ENCODE results near the gene SH3PXD2A.

- TF ChIP-seq POLR2A (IDR thresholded peaks at IDR 0.05; ENCODE audit: low read depth, low read length) = no peak
- TF ChIP-seq POU2F2 (IDR thresholded peaks at IDR 0.05; ENCODE audit: low read depth, low read length) = no peak
- no peak for TF ChIP-seq POLR2AphosphoS5 (IDR thresholded peaks at IDR 0.05; ENCODE audit: low read depth, low read length)
- TF ChIP-seq SPI1 (IDR thresholded peaks at IDR 0.05; ENCODE audit: low read depth, low read length) = no peak
- no peak for TF ChIP-seq TAF1 (IDR thresholded peaks at IDR 0.05; ENCODE audit: low read depth, low read length)
These were observed 4.1 kb downstream of the SH3PXD2A start for GRCh38 chr10:103851261-103851660.

Measured in GM12891 (cell line).